Urinary bladder (tissue), 4 donors: ENCODE data around the gene PTCRA. TPM values are rescaled to one million over a fixed set of nuclear protein-coding genes. Genes with fewer than 3 reads are reported as not detected.
"Not testable (repeated sequence)": the region's sequence is repeated elsewhere in the genome, so short reads cannot be mapped to it uniquely, and the experiment has no call there.

Experiments
- DNase-seq: peaks from one replicate; pipeline ENCODE4 v3.0.0-alpha.2; 2015; ENCODE audit errors: extremely low spot score
- H3K27ac ChIP-seq: one replicate; pipeline ENCODE4 v1.5.1; 2013; ENCODE audit warnings: low read depth, mild to moderate bottlenecking, moderate library complexity
- H3K36me3 ChIP-seq: one replicate; pipeline ENCODE4 v1.6.1; 2013; ENCODE audit warnings: mild to moderate bottlenecking, moderate library complexity; ENCODE audit not compliant: insufficient read depth
- H3K4me1 ChIP-seq: one replicate; pipeline ENCODE4 v1.6.1; 2013; ENCODE audit warnings: mild to moderate bottlenecking, moderate library complexity; ENCODE audit not compliant: insufficient read depth
- H3K4me3 ChIP-seq: one replicate; pipeline ENCODE4 v1.5.1; 2013; ENCODE audit warnings: low read depth, low read length
- WGBS: extraction: QIAGEN DNeasy Blood & Tissue Kit; methylation state at CpG from one replicate; pipeline ENCODE4 v1.1.7; 2013; 5-methylcytosine and 5-hydroxymethylcytosine counted together
- polyA plus RNA-seq: library from polyadenylated mRNA; stranded (reverse); fragments of 200-250 nt; gene quantifications from one replicate; pipeline ENCODE4 v1.2.3, GENCODE V29; 2013
- total RNA-seq: library from RNA; depleted of rRNA; stranded (reverse); fragments of >200 nt; gene quantifications from one replicate; pipeline ENCODE4 v1.2.3, GENCODE V29; 2014
- donor health status: healthy with polysubstance abuse.
- donor health status: healthy.

PTCRA gene
- total and polyA plus RNA-seq, 2 donors, result not detected

DNA sequence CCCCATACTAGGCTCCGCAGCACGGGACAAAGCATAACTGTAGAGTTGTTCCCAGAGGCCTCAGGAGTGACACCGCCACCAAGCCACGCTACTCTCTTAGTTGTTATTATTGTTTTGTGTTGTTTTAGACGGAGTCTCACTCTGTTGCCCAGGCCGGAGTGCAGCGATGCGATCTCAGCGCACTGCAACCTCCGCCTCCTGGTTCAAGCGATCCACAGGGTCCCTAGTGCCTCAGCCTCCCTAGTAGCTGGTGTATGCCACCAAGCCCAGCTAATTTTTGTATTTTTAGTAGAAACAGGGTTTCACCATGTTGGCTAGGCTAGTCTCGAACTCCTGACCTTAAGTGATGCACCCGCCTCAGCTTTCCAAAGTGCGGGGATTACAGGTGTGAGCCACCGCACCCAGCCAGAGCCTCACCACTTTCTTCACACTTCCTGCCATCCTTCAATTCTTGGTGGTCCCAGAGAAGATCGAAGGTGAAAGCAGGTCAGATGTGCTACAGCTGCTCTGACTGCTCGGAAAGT lies 24.6 kb upstream of the PTCRA start:
- Histone ChIP-seq H3K4me1 (no peaks in the 10 kb centered on the region), H3K36me3 (no peaks in the 10 kb centered on the region), H3K4me3 (peak overlapping the region; percentile 58), H3K27ac (peak overlapping the region; percentile 54)
- no peak for DNase-seq
- WGBS, result 38% methylated on average over 17 of the region's 17 CpGs

DNA sequence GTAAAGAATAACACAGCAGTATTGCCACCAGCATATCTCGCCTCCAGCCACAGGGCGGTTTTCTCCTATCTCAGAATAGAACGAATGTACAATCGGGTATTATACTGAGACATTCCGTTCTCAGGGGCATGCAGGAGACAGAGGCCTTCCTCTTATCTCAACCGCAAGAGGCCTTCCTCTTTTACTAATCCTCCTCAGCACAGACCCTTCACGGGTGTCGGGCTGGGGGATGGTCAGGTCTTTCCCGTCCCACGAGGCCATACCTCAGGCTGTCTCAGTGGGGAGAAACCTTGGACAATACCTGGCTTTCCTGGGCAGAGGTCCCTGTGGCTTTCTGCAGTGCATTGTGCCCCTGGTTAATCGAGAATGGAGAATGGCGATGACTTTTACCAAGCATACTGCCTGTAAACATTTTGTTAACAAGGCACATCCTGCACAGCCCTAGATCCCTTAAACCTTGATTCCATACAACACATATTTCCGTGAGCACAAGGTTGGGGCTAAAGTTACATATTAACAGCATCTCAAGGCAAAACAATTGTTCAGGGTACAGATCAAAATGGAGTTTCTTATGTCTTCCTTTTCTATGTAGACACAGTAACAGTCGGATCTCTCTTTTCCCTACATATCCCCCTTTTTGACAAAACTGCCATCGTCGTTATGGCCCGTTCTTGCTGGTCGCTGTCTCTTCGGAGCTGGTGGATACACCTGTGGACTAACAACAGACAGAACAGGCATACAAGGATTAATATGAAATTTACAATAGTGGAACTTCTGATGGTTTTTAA lies 21.6 kb upstream of the PTCRA start:
- H3K4me3 ChIP-seq, H3K27ac ChIP-seq, DNase-seq, H3K4me1 ChIP-seq, H3K36me3 ChIP-seq: not testable (repeated sequence)
- 53% methylated on average over 19 of the region's 19 CpGs for WGBS

DNA sequence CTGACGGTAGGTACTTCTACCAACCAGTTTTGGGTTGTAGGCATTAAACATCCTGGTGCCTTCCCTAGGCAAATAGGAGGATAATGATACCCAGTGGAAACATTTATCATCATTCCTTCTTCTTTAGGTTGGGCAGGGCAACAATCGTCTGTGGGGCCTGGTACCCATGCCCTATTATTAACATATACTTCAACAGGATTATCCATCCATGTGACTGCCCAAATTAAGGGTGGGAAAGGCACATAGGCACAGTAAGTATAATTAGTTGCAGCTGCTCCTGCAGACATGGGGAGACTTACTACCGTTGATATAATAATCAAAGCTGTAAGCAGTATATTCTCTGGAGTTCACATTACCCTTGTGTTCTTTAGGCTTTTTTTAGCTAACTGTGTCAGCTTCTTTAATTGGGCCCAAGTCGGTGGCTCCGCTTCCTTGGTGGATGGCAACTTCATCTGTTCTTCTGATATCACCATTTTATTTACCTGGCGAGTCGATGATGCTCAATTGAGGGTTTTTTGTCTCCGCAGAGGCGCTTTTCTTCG lies 19.6 kb upstream of the PTCRA start:
- no peaks in the 10 kb centered on the region for H3K4me1 ChIP-seq
- no peak for DNase-seq

DNA sequence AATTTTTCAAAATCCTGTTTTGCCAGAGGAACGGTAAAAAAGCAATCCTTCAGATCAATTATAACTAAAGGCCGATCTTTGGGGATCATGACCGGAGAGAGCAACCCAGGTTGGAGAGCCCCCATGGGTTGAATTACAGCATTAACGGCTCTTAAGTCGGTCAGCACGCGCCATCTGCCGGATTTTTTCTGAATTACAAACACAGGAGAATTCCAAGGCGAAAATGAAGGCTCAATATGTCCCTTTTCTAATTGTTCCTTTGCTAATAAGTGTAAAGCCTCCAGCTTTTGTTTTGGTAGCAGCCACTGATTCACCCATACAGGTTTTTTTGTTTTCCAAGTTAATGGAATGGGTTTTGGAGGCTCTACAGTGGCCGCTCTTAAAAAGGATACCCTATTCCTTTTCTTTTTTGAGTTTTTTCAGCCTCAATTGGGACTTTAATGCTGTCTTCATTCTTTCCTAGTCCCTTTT lies 16.9 kb upstream of the PTCRA start:
- Histone ChIP-seq H3K27ac (no peak overlapping the region), H3K36me3 (no peaks in the 10 kb centered on the region), H3K4me3 (no peak overlapping the region), H3K4me1 (no peaks in the 10 kb centered on the region)
- peak; percentile 45 for DNase-seq
- WGBS, result 10% methylated on average over 10 of the region's 10 CpGs

More for the DNA sequence above, 19.6 kb upstream of the PTCRA start:
- H3K36me3 ChIP-seq, result no peaks in the 10 kb centered on the region
- no peak overlapping the region for H3K27ac ChIP-seq
- no peak overlapping the region for H3K4me3 ChIP-seq
- whole genome bisulfite sequencing, result 68% methylated on average over 10 of the region's 10 CpGs

DNA sequence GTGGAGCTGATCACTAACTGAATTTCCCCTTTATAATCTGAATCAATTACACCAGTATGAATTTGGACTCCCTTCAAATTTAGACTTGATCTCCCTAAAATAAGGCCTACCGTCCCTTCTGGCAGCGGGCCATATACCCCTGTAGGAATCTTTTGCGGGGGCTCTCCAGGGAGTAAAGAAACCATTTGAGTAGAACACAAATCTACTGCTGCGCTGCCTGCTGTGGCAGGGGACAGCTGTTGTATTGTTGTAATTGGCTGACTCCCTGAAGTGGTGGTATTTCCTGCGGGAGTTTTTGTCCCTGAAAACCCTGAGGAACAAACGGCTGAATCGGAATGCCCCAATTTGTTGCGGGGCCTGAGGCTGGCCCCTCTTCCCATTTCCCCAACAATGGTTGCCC lies 16.0 kb upstream of the PTCRA start:
- 43% methylated on average over 8 of the region's 8 CpGs for WGBS

DNA sequence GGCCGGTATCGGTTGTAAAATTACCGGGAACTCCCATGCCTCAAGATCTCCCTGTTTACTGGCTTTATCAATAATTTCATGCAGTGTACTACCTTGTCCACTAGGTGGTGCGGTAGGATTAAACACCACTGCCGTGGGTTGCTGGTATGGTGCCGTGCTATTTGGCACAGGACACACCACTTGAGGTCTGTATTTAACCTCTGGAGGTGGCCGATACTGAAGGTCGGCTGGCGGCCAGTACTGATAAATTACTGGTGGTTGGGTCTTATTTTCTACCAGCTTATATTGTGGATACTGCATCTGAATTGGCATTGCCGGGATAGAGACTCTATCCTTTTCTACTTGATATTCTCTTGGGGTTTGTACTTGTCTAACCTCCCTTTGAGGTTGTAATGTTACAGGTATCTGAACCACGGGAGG lies 14.3 kb upstream of the PTCRA start:
- H3K27ac ChIP-seq, result no peak overlapping the region

More for the DNA sequence above, 16.0 kb upstream of the PTCRA start:
- DNase-seq, result no peak
- Histone ChIP-seq H3K4me3 (no peak overlapping the region), H3K27ac (no peak overlapping the region), H3K36me3 (no peaks in the 10 kb centered on the region), H3K4me1 (no peaks in the 10 kb centered on the region)

DNA sequence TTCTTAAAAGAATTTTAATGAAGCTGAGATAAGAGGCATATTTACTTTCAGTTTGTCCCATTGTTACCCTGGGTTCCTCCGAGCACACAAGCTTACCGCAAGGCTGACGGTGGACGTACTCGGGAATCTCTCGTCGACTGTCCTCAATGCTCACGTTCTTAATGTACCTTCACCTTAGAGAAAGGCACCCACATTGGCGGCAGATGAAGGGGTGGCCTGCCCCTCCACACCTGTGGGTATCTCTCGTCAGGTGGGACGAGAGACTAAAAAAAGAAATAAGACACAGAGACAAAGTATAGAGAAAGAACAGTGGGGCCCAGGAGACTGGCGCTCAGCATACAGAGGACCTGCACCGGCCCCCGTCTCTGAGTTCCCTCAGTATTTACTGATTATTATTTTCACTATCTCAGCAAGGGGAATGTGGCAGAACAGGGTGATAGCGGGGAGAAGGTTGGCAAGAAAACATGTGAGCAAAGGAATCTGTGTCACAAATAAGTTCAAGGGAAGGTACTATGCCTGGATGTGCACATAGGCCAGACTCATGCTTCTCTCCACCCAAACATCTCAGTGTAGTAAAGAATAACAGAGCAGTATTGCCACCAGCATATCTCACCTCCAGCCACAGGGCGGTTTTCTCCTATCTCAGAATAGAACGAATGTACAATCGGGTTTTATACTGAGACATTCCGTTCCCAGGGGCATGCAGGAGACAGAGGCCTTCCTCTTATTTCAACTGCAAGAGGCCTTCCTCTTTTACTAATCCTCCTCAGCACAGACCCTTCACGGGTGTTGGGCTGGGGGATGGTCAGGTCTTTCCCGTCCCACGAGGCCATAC lies 13.2 kb upstream of the PTCRA start:
- not testable (repeated sequence) for H3K36me3 ChIP-seq, H3K4me1 ChIP-seq, H3K27ac ChIP-seq, DNase-seq, H3K4me3 ChIP-seq
- WGBS, result 73% methylated on average over 22 of the region's 22 CpGs

More for the DNA sequence above, 14.3 kb upstream of the PTCRA start:
- Histone ChIP-seq H3K4me1 (no peaks in the 10 kb centered on the region), H3K4me3 (no peak overlapping the region), H3K36me3 (no peaks in the 10 kb centered on the region)
- 4% methylated on average over 11 of the region's 11 CpGs for WGBS
- peak; percentile 75 for DNase-seq

DNA sequence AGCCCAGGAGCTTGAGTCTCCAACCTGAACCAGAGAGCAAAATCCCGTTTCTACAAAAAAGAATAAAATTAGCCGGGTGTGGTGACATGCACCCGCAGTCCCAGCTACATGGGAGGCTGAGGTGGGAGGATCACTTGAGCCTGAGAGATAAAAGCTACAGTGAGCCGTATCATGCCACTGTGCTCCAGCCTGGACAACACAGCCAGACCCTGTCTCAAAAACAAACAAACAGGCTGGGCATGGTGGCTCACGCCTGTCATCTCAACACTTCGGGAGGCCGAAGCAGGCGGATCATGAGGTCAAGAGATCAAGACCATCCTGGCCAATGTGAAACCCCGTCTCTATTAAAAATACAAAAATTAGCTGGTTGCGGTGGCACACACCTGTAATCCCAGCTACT lies 11.4 kb upstream of the PTCRA start:
- H3K4me1 ChIP-seq, result no peaks in the 10 kb centered on the region
- no peak for DNase-seq
- no peak overlapping the region for H3K27ac ChIP-seq
- no peak overlapping the region for H3K4me3 ChIP-seq
- no peaks in the 10 kb centered on the region for H3K36me3 ChIP-seq
- 93% methylated on average over 10 of the region's 10 CpGs for WGBS

DNA sequence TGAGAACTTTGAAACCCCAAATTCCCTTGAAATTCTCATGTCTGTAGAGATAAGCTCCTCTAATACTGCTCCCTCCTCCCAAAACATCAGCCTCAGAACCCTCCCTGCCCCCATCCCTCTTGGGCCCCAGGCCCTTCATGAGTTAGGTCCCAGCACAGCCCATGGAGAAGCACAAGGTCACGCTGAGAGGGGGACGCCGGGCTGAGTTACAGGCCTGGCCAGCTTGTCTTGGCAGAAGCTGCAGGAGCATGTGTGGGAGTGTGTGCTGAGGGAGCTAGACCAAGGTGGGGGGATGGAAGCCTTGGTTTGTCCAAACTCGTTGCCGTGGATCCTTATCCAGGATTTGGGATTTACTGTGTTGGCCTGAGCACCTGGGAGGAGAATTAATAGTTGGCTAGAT lies 8.5 kb upstream of the PTCRA start:
- no peak overlapping the region for H3K27ac ChIP-seq

DNA sequence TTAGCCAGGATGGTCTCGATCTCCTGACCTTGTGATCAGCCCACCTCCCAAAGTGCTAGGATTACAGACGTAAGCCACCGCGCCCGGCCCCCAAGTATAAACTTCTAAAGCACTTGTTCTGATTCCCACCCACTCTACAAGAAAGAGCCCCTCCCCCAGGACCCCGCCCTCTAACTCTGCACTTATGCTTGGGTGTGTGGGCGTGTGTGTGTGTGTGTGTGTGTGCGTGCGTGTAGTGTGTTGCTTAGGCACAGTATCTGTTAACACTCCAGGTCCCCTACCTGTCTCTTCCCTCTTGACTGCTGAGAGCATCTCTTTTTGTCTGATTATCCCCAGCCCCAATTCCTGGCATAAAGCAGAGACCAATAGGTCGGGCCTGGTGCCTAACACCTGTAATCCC lies 6.0 kb upstream of the PTCRA start:
- Histone ChIP-seq H3K36me3 (no peaks in the 10 kb centered on the region), H3K4me3 (no peak overlapping the region), H3K27ac (no peak overlapping the region), H3K4me1 (no peaks in the 10 kb centered on the region)
- WGBS, result 89% methylated on average over 10 of the region's 10 CpGs
- DNase-seq, result no peak

More for the DNA sequence above, 8.5 kb upstream of the PTCRA start:
- Histone ChIP-seq H3K4me3 (no peak overlapping the region), H3K36me3 (no peaks in the 10 kb centered on the region), H3K4me1 (no peaks in the 10 kb centered on the region)
- WGBS, result 50% methylated on average over 5 of the region's 5 CpGs
- DNase-seq, result no peak

DNA sequence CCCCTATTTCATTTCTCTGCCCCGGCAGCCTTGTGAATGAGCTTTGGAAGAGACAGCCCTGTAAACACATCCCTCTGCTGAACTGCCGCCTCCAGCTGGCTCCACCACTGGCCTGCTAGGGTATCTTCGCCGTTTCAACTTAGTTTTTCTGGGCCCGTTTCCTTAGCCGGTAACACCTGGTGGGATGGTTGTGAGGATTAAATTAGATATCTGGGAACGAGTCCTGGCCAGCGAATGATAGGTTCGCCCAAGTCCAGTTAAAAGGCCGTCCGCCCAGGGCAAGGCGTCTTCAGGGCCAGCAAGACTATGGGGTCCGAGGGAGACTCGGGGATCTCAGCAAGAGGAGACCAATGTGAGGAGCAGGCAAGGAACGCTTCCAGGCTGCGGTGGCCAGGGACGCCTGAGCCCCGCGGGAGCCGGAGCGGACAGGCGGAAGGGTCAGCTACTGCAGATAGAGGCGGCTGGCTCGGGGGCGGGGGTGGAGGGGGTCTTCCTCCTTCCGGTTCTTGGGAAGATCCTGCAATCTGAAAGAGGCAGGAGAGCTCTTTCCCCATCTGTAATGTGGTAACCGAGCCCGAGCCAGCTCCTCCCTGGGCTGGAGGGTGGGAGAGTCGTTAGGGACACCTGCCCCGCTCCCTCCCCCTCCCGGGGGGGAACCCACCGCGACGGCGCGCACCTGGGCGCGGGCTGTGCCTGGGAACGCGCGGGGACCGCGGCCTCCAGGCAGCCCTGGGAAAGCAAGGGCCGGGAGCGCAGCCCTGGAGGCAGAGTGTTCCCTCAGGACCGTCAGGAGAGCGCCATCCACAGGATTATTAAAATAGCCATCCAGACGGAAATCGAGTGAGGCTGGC lies 4.5 kb upstream of the PTCRA start:
- no peak for DNase-seq
- peak overlapping the region; percentile 29 for H3K4me3 ChIP-seq
- H3K4me1 ChIP-seq, result no peaks in the 10 kb centered on the region
- H3K36me3 ChIP-seq, result no peaks in the 10 kb centered on the region
- no peak overlapping the region for H3K27ac ChIP-seq
- WGBS, result 6% methylated on average over 49 of the region's 49 CpGs

DNA sequence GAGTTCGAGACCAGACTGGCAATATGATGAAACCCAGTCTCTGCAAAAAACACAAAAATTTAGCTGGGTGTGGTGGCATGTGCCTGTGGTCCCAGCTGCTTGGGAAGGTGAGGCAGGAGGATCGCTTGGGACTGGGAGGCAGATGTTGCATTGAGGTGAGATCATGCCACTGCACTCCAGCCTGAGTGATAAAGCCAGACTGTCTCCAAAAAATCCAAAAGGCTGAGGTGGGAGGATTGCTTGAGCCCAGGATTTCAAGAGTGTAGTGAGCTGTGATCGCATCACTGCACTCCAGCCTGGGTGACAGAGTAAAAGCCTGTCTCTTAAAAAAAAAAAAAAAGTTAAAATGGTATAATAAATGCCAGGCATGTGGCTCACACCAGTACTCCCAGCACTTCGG lies 1.3 kb upstream of the PTCRA start:
- no peak for DNase-seq
- Histone ChIP-seq H3K36me3 (no peaks in the 10 kb centered on the region), H3K4me1 (no peaks in the 10 kb centered on the region), H3K27ac (no peak overlapping the region), H3K4me3 (no peak overlapping the region)
- 63% methylated on average over 4 of the region's 4 CpGs for WGBS

DNA sequence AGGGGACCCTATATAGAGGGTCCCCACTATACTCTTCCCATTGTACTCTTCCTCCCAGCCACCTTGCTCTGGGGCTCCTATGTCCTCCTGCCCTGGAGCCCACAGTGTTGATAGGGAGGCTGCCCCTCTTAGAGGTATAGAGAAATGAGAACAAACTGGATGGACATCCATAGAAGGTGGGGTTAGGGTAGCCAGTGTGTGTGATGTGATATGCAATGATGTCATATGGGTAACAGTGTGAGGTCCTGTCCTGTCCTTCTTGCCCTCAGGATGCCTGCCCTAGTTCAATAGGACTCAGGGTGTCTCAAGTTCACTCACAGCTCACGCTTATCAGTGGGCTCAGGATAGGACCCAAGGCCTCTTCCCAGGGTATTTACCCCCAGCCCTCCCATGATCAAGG lies 435 bp downstream of the PTCRA start:
- DNase-seq, result no peak
- H3K4me3 ChIP-seq, result no peak overlapping the region
- no peaks in the 10 kb centered on the region for H3K4me1 ChIP-seq
- no peaks in the 10 kb centered on the region for H3K36me3 ChIP-seq
- no peak overlapping the region for H3K27ac ChIP-seq
- 83% methylated on average over 1 of the region's 1 CpG for WGBS
